Endodermal cell (in vitro differentiated cells): Measurements from ENCODE around the gene CNRIP1. TPM values are rescaled to one million over a fixed set of nuclear protein-coding genes. Genes with fewer than 3 reads are reported as not detected.

Source experiments
- DNase-seq: peaks from one replicate; pipeline ENCODE4 v3.0.0-alpha.2; 2017
- H3K27ac ChIP-seq: 2 replicates; pipeline ENCODE4 v1.5.1; 2013; ENCODE audit warnings: mild to moderate bottlenecking, low read depth, low read length, moderate library complexity
- H3K27me3 ChIP-seq: 2 replicates; pipeline ENCODE4 v1.6.1; 2013; ENCODE audit warnings: mild to moderate bottlenecking, low read length, moderate library complexity; ENCODE audit not compliant: insufficient read depth, control insufficient read depth, poor library complexity, severe bottlenecking
- H3K36me3 ChIP-seq: 2 replicates; pipeline ENCODE4 v1.7.0; 2013; ENCODE audit warnings: mild to moderate bottlenecking, low read length, moderate library complexity; ENCODE audit not compliant: control insufficient read depth, insufficient read depth
- H3K4me1 ChIP-seq: one replicate; pipeline ENCODE4 v1.7.0; 2013; ENCODE audit warnings: low read length; ENCODE audit not compliant: control insufficient read depth, insufficient read depth
- H3K4me3 ChIP-seq: 2 replicates; pipeline ENCODE4 v1.5.1; 2013; ENCODE audit warnings: mild to moderate bottlenecking, low read length, moderate library complexity
- H3K9ac ChIP-seq: 2 replicates; pipeline ENCODE4 v1.6.1; 2013; ENCODE audit warnings: mild to moderate bottlenecking, low read length, moderate library complexity; ENCODE audit not compliant: poor library complexity, severe bottlenecking; ENCODE audit errors: extremely low read depth
- H3K9me3 ChIP-seq: 2 replicates; pipeline ENCODE4 v1.6.1; 2013; ENCODE audit warnings: mild to moderate bottlenecking, low read length, moderate library complexity; ENCODE audit not compliant: control insufficient read depth
- H3K27ac Mint-ChIP-seq: 2 replicates; pipeline ENCODE4 v1.8.0; 2020; ENCODE audit warnings: mixed read lengths
- H3K27me3 Mint-ChIP-seq: 2 replicates; pipeline ENCODE4 v1.8.0; 2021; ENCODE audit warnings: mild to moderate bottlenecking, mixed read lengths; ENCODE audit not compliant: insufficient read depth
- H3K36me3 Mint-ChIP-seq: 2 replicates; pipeline ENCODE4 v1.8.0; 2020; ENCODE audit warnings: low read depth, mixed read lengths
- H3K4me1 Mint-ChIP-seq: 2 replicates; pipeline ENCODE4 v1.8.0; 2020; ENCODE audit warnings: mixed read lengths
- H3K4me3 Mint-ChIP-seq: 2 replicates; pipeline ENCODE4 v1.8.0; 2020; ENCODE audit warnings: mild to moderate bottlenecking, moderate library complexity, mixed read lengths
- H3K9me3 Mint-ChIP-seq: 2 replicates; pipeline ENCODE4 v1.8.0; 2020; ENCODE audit warnings: mild to moderate bottlenecking, mixed read lengths
- CTCF ChIP-seq: fragments of 200-600 bp; sonication (generic); conservative IDR thresholded peaks from 2 replicates; pipeline ENCODE4 v1.5.0; 2021; ENCODE audit warnings: antibody characterized with exemption, mild to moderate bottlenecking
- WGBS, 2 experiments: methylation state at CpG; one replicate each; pipeline versions ENCODE4 v1.1.5 to v1.1.7; 2013; ENCODE audit warnings: missing lambda C conversion rate in 2 of 2, mixed read lengths in 1 of 2; ENCODE audit not compliant: insufficient coverage in 1 of 2, insufficient read length in 1 of 2; 5-methylcytosine and 5-hydroxymethylcytosine counted together
- total RNA-seq, 2 donors: library from RNA; stranded (reverse); fragmentation: NEBNext Ultra II Directional in 1 of 2; extraction: Animal tissue kit (Norgen Biotek cat#: 25700) in 1 of 2; gene quantifications; 2 replicates in 1 of 2; 3 replicates in 1 of 2; pipeline ENCODE4 v1.2.1, GENCODE V29; 2021

Gene CNRIP1
- total RNA-seq, 2 donors from 2014 or later: 0.57 TPM; not detected in 1

GRCh38 chr2:68341583-68341982, 21.8 kb upstream of the CNRIP1 start:
- Histone ChIP-seq H3K27me3 (no peaks in the 10 kb centered on the region), H3K36me3 (no peaks in the 10 kb centered on the region), H3K9me3 (no peaks in the 10 kb centered on the region), H3K4me1 (no peaks in the 10 kb centered on the region), H3K9ac (no peak overlapping the region), H3K4me3 (no peak overlapping the region), H3K27ac (no peak overlapping the region)
- no peaks in the 10 kb centered on the region for H3K4me1 Mint-ChIP-seq
- H3K27me3 Mint-ChIP-seq: peaks cover 2% of the 10 kb centered on the region
- 86 to 97% methylated on average over 3 to 4 of the region's 4 CpGs for WGBS, 2 experiments
- no peaks in the 10 kb centered on the region for H3K36me3 Mint-ChIP-seq
- H3K9me3 Mint-ChIP-seq: no peaks in the 10 kb centered on the region
- TF ChIP-seq CTCF: no peak
- DNase-seq: no peak
- no peak overlapping the region for H3K27ac Mint-ChIP-seq
- H3K4me3 Mint-ChIP-seq: no peak overlapping the region

GRCh38 chr2:68341062-68341329, 21.2 kb upstream of the CNRIP1 start:
- no peak overlapping the region for H3K27ac Mint-ChIP-seq
- H3K9me3 Mint-ChIP-seq: no peaks in the 10 kb centered on the region

GRCh38 chr2:68340226-68341061, 20.7 kb upstream of the CNRIP1 start:
- no peak for DNase-seq
- Mint-ChIP-seq H3K4me1 (no peaks in the 10 kb centered on the region), H3K9me3 (no peaks in the 10 kb centered on the region), H3K27me3 (peaks cover 2% of the 10 kb centered on the region), H3K27ac (no peak overlapping the region), H3K36me3 (no peaks in the 10 kb centered on the region), H3K4me3 (no peak overlapping the region)
- WGBS, 2 experiments: 66 to 77% methylated on average over 3 to 5 of the region's 5 CpGs
- Histone ChIP-seq H3K36me3 (no peaks in the 10 kb centered on the region), H3K4me3 (no peak overlapping the region), H3K27me3 (no peaks in the 10 kb centered on the region), H3K9me3 (no peaks in the 10 kb centered on the region), H3K27ac (no peak overlapping the region), H3K4me1 (no peaks in the 10 kb centered on the region), H3K9ac (no peak overlapping the region)
- TF ChIP-seq CTCF: no peak

More at GRCh38 chr2:68341062-68341329, 21.2 kb upstream of the CNRIP1 start:
- Histone ChIP-seq H3K36me3 (no peaks in the 10 kb centered on the region), H3K4me3 (no peak overlapping the region), H3K4me1 (no peaks in the 10 kb centered on the region), H3K9ac (no peak overlapping the region), H3K27ac (no peak overlapping the region), H3K27me3 (no peaks in the 10 kb centered on the region), H3K9me3 (no peaks in the 10 kb centered on the region)
- Mint-ChIP-seq H3K4me1 (no peaks in the 10 kb centered on the region), H3K27me3 (peaks cover 2% of the 10 kb centered on the region), H3K36me3 (no peaks in the 10 kb centered on the region), H3K4me3 (no peak overlapping the region)
- DNase-seq: no peak
- 99% methylated on average over 3 of the region's 3 CpGs; no CpG with 5 or more reads in 1 of the 2 experiments for WGBS, 2 experiments
- TF ChIP-seq CTCF: no peak
